ENCODE results near the gene LIN9.
"Not testable (repeated sequence)": the region's sequence is repeated elsewhere in the genome, so short reads cannot be mapped to it uniquely, and the experiment has no call there.

Gene LIN9

DNA sequence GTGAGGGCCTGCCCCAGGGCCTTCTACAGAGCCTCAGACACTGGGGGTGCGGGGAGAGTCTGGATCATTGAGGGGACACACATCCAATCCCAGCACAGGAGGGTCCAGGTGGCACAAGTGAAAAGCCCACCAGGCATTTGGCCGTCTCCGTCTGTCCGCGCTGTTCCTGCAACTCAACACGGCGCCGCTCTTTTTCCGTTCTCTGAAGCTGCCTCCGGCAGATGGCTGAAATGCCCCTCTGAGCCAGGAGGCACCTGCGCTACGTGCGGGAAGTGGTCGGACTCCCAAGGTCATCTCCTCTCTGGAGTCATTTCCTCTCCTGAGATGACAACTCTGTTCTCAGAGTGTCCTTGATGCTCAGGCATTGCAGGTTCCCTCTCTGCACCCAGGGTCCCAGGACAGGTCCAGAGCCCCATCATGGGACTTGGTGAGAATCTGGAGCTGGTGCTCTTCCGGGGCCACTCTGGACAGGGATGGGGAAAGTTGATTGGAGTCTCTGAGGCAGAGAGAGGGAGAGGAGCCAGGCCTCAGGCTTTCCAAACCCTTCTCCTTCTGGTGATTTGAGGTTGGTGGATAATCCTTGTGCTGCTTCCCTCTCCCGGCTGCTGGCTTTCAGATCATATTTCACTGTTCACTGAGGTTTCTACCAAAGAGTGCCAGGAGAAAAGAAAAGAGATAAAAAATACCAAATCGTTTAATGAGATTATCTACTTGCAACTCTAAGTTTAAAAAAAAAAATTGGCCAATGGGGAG, 99.5 kb downstream of the LIN9 start:
- DNase-seq, result no peak

DNA sequence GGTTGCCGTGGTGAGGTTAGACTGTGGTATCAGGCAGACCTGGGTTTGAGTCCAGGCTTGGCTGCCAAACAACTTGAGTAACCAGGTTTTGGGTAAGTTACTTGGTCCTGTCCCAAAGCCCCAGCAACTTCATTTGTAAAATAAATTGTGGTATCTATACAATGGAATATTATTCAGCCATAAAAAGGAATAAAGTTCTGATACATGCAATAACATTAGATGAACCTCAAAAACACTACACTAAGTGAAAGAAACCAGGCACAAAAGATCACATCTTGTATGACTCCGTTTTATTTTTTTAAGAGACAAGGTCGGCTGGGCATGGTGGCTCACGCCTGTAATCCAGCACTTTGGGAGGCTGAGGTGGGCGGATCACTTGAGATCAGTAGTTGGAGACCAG, 101.9 kb downstream of the LIN9 start:
- DNase-seq, result no peak

DNA sequence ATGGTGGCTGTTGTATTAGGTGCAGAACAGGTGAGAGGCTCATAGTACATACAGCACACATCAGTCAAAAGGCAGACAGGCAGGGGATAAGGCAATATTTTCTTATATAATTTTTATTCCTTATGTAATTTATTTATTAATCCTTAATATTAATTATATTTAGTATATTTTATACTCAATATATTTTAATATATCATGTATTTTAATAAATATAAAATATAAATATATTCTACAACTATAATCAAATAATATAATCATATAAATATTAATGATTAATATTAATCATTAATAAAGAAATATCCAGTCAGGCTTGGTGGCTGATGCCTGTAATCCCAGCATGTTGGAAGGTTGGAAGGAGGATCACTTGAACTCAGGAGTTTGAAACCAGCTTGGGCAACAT, 104.8 kb downstream of the LIN9 start:
- DNase-seq, result no peak

DNA sequence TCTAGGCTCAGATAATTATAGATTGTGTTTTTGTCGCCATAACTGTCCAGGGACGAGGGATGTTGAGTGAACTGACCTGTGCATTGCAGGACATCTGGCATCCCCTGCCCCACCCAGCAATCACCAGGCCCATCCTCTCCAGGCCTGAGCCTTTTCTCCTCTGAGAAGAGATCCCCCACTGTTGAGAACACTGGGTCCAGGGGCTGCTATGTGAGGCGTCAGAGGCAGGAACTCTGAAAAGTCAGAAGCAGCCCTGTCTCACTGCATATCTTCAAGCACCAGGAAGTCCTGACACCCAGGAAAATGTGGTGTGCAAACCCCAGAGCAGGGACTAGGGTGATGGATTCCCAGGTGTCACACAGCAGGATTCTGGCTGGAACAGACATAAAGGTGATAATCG, 105.3 kb downstream of the LIN9 start:
- no peak for DNase-seq

DNA sequence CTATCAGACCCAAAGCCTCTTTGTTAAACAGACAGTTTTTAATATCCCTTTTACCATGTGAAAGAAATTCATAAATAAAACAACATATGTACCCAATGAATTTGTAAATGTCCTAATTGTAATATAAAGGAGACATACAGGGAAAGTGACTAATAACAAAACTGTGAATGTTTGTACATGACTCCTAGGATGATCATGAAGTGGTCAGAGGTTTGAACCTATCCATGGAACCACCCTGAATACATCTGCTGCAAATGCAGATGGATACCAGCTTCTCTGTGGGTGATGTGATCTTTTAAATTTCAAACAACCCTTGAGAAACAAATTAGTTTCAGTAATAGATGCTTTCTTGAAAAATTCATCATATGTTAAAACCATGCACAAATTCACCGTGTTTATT, 105.7 kb downstream of the LIN9 start:
- no peak for DNase-seq

DNA sequence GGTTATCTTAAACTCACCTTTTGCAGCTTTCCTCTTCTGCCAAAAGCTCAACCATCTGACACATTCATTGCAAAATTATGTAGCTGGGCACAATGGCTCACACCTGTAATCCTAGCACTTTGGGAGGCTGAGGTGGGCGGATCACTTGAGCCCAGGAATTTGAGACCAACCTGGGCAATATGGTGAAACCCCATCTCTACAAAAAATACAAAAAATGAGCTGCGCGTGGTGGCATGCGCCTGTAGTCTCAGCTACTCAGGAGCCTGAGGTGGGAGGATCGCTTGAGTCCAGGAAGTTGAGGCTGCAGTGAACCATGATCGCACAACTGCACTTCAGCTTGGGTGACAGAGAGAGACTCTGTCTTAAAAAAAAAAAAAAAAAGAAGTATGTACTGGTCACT, 106.3 kb downstream of the LIN9 start:
- DNase-seq, result not testable (repeated sequence)

DNA sequence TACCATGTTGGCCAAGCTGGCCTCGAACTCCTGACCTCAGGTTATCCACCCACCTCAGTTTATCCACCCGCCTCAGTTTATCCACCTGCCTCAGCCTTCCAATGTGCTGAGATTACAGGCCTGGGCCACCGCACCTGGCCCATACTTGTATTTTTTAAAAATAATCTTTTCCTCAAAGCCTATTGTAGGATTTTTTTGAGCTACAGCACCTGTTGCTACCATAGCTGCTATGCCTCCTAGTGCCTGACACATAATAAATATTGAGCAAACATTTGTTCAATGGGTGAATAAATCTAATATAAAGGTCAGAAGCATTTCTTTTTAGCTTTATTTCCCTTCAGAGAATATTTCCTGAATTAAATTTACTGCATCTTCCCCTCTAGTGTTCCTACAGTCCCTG, 106.7 kb downstream of the LIN9 start:
- DNase-seq, result no peak

DNA sequence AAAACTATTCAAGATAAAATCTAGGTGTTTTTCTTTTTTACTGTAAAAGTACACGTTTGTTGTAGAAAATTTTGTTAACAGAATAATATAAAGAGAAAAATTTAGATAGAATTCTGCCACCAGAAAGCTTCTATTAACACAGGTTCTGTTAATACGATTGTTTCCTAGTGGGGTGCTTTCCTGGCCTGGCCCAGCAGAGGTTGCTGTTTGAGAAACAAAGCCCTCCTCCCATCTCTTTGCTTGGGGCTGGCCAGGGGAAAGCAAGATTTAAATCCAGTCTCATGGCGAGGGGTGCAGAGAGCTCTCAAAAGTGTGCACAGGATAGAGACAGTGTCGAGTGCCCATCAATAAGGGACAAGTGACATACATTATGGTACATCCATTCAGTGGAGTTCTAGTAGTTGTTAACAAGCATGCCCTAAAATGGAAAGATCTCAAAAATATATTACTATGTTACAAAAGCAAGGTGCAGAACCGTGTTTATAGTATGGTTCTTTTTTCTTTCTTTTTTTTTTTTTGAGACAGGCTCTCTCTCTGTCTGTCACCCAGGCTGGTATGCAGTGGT, 107.9 kb downstream of the LIN9 start:
- DNase-seq, result no peak

DNA sequence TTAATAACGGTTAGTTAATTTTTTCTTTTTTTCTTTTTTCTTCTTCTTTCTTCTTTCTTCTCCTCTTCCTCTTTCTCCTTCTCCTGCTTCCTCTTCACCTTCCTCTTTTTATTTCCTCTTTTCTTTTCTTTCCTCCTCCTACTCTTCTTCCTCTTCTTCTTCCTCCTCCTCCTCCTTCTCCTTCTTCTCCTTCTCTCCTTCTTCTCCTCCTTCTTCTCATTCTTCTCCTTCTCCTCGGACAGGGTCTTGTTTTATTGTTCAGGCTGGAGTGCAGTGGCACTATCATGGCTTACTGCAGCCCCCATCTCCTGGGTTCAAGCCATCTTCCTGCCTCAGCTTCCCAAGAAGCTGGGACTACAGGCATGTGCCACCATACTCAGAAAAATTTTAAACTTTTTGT, 109.0 kb downstream of the LIN9 start:
- no peak for DNase-seq

DNA sequence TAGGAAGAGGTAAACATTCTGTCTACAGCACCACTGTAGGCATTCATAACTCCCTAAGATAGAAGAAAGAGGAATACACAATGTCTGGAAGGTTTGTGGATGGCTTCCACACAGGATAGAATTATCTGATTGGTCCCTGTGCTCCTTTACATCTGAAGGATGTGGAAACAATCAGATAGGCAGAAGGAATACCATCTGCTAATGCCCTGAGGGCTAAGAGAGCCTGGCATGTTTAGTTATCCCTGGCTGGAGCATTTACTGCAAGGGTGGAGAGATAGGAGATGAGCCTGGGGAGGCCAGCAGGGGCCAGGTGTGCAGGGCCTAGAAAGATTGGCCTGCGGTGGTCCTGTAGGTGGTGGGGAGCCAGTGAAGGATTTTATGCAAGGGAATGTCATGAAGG, 113.8 kb downstream of the LIN9 start:
- no peak for DNase-seq

DNA sequence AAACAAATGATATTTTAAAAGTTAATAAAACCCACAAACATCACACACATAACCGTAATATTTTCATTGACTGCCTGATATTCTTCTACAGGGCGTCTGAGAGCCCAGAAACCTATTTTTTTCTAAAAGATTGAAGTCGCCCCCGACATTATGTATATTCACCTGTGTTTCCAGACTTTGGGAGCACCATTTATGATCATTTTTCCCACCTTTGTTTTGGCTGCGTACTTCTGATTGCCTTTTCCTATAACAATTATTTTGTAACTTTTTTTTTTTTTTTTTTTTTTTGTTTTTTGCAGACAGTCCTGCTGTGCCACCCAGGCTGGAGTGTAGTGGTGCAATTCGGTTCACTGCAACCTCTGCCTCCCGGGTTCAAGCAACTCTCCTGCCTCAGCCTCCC, 121.6 kb downstream of the LIN9 start:
- peak in 1 of 6 experiments; percentile 16 for DNase-seq

DNA sequence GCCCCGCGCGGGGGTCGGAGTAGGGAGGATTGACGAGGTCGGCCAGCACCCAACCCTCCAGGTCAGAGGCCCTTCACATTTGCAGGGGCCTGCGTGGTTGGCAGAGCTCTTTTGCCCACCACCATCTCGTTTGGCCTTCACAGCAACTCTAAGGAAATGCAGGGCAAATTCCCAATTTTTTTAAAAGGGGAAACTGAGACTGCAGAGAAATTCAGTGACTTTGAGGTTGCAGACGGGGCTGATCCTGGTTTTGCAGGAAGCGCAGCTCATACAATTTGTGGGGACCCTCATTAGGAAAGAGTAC, 122.0 kb downstream of the LIN9 start:
- DNase-seq, result no peak

DNA sequence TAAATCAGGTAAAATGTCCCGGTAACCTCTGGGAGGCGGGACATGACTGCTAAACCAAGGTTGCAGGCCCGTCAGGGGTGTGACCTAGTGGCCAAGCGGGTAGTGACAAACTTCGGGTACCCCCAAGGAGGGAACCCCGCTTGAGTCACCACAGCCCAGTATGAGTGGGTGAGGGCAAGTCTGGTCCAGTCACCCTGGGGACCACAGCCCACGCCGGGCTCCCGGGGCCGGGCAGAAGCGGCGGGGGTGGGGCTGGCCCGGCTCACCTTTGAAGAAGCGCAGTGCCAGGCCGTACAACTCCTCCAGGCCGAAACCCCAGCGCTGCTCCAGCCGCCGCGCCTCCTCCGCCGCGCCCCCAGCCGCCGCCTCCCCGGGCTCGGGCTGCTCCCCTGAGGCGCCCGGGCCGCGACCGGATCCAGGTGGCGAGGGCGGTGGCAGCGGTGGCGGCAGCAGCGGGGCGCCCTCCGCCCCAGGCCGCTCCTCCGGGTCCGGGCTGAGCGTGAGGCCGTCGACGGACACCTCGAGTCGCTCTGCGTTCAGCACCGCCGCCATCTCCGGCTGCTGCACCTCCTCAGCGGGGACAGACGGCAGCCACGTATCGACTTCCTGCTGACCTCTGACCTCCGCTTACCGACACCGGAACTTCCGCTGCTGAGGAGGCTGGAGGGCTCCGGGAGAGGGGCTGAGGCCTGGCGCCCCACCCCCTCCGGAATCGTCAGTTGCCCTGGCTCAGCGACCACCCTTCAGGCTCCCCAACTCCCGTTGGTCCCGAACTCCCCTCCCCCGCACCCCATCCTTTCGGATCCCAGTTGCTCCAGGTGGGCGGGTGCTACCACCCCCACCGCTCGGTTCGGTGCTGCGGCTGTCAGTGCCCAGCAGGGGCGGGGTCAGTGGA, 122.6 kb downstream of the LIN9 start, which contains the start of gene ACBD3:
TSS of gene ACBD3 (minus strand) at position 618 of the 895 bp plus-strand sequence. CDS start at position 552, 66 bp downstream.
- DNase-seq, result peak; percentile 69 to 84 (median 76)

DNA sequence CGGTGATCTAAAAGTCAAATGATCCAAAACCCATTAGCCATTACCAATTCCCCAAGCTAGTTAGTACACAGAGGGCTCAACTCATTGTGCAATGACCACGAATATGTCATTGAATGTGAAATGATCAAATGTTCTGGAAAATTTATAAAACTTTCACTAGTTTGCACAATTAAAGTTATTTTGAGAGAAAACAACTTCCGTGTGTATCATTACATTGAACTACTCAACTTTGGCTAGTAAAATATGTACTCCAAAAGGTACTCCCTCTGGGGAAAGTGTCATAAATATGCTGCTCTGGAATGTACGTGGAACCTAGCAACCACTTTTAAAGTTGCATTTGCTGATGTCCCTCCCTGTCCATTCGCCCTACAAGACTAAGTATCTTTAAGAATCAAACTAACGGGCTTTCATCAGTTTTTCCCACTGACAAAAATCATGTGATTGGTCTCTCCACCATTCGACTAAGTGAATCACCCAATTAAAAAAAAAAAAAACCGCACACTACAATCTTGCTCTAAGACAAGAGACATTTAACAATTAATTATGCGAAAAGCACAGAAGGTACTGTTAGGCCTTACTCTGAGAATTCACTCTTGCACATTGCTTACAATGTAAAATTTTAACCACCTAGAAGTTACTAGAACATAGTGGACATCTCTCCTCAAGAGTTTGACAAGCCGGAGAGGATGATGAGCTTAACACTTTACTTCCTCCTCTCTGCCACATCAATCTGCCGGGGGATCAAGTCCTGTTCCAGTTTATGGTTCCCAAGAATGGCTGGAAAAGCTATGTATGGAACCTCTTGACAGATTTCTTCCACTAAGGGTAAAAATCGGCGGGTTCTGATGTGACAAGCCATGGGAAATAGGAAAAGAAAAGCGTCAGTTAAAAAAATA, 123.6 kb downstream of the LIN9 start:
- no peak for DNase-seq

DNA sequence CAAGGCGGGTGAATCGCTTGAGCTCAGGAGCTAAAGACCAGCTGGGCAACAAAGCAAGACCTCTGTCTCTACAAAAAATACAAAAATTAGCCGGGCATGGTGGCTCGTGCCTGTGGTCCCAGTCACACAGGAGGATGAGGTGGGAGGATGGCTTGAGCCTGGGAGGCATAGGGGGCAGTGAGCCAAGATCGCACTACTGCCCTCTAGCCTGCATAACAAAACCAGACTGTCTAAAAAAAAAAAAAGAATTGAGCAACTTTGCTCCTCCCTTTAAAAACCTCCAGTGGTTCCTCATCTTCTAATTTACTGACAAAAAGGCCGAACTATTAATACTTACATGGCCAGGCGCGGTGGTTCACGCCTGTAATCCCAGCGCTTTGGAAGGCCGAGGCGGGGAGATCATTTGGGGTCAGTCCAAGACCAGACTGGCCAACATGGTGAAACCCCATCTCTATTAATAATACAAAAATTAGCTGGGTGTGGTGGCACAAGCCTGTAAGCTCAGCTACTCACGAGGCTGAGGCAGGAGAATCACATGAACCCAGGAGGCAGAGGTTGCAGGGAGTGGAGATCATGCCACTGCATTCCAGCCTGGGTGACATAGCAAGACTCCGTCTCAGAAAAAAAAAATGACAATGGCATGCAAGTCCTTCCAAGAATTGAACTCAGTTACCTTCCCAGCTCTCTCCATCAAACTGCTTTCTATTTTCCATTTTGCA, 126.8 kb downstream of the LIN9 start:
- no peak for DNase-seq

All from stimulated activated naive CD4-positive, alpha-beta T cell (primary cell).